HEK293 (cell line): Measurements from ENCODE around the gene NPAT.

Source experiments
- CTCF ChIA-PET: fragments of 350-600 bp; formaldehyde crosslinking; extraction: SDS; loops from one replicate; lab custom pipeline; 2021; ENCODE audit warnings: antibody characterized with exemption; lab: Yijun Ruan, JAX
- POLR2A ChIA-PET: fragments of 300-600 bp; formaldehyde crosslinking; extraction: SDS; loops from one replicate; lab custom pipeline; 2020; ENCODE audit warnings: antibody characterized with exemption, inconsistent platforms; lab: Yijun Ruan, JAX
- H3K27ac ChIP-seq: fragments of 200-500 bp; sonication (Bioruptor generic); 2 replicates; pipeline ENCODE4 v1.5.1; 2014; ENCODE audit warnings: low read depth, low read length, control low read depth, inconsistent platforms; ENCODE audit errors: extremely low read depth
- H3K36me3 ChIP-seq, 2 experiments: fragments of 200-500 bp in 1 of 2; sonication (Bioruptor generic) in 1 of 2; 1 replicate in 1 of 2; 2 replicates in 1 of 2; pipeline ENCODE4 v1.5.1; 2014 to 2017; ENCODE audit warnings: inconsistent platforms in 2 of 2, low read length in 2 of 2; ENCODE audit not compliant: control insufficient read depth in 2 of 2, insufficient read depth in 1 of 2
- H3K4me1 ChIP-seq: fragments of 200-500 bp; sonication (Bioruptor generic); 2 replicates; pipeline ENCODE4 v1.5.1; 2014; ENCODE audit warnings: mild to moderate bottlenecking, low read length, inconsistent platforms; ENCODE audit not compliant: control insufficient read depth, insufficient read depth
- H3K4me3 ChIP-seq: 2 replicates; pipeline ENCODE4 v1.5.1; 2011; ENCODE audit warnings: low read depth, mild to moderate bottlenecking, control low read depth, low read length, moderate library complexity
- H3K9me3 ChIP-seq: fragments of 200-500 bp; sonication (Bioruptor generic); 2 replicates; pipeline ENCODE4 v1.5.1; 2014; ENCODE audit warnings: low read depth, low read length, inconsistent platforms; ENCODE audit not compliant: control insufficient read depth, insufficient read depth
- FEZF1 ChIP-seq: fragments of 450-650 bp; formaldehyde crosslinking; IDR thresholded peaks from 2 replicates; pipeline ENCODE4 v1.5.1; 2016; ENCODE audit warnings: missing biosample characterization, missing genetic modification characterization
- KLF16 ChIP-seq: fragments of 450-650 bp; formaldehyde crosslinking; IDR thresholded peaks from 2 replicates; pipeline ENCODE4 v1.5.1; 2017; ENCODE audit warnings: missing biosample characterization, missing genetic modification characterization
- ZBTB44 ChIP-seq: fragments of 450-650 bp; IDR thresholded peaks from 2 replicates; pipeline ENCODE4 v1.5.1; 2018; ENCODE audit warnings: missing biosample characterization, mild to moderate bottlenecking, missing genetic modification characterization
- ZBTB6 ChIP-seq: fragments of 450-650 bp; formaldehyde crosslinking; IDR thresholded peaks from 2 replicates; pipeline ENCODE4 v1.5.1; 2017; ENCODE audit warnings: missing biosample characterization, missing genetic modification characterization
- ZNF175 ChIP-seq: fragments of 450-650 bp; formaldehyde crosslinking; IDR thresholded peaks from 2 replicates; pipeline ENCODE4 v1.5.1; 2016; ENCODE audit warnings: missing biosample characterization, missing genetic modification characterization
- ZNF214 ChIP-seq: fragments of 450-650 bp; formaldehyde crosslinking; IDR thresholded peaks from 2 replicates; pipeline ENCODE4 v1.5.1; 2017; ENCODE audit warnings: missing biosample characterization, mild to moderate bottlenecking, missing genetic modification characterization, borderline replicate concordance
- ZNF239 ChIP-seq: fragments of 450-650 bp; formaldehyde crosslinking; IDR thresholded peaks from 2 replicates; pipeline ENCODE4 v1.5.1; 2016; ENCODE audit warnings: missing biosample characterization, missing genetic modification characterization
- ZNF280D ChIP-seq: fragments of 450-650 bp; formaldehyde crosslinking; IDR thresholded peaks from 2 replicates; pipeline ENCODE4 v1.5.1; 2016; ENCODE audit warnings: missing biosample characterization, missing genetic modification characterization
- ZNF292 ChIP-seq: fragments of 450-650 bp; formaldehyde crosslinking; IDR thresholded peaks from 2 replicates; pipeline ENCODE4 v1.5.1; 2016; ENCODE audit warnings: low read depth, missing biosample characterization, missing genetic modification characterization, borderline replicate concordance
- ZNF311 ChIP-seq: fragments of 450-650 bp; formaldehyde crosslinking; IDR thresholded peaks from 2 replicates; pipeline ENCODE4 v1.5.1; 2017; ENCODE audit warnings: missing biosample characterization, missing genetic modification characterization, borderline replicate concordance
- ZNF362 ChIP-seq: fragments of 450-650 bp; formaldehyde crosslinking; IDR thresholded peaks from 2 replicates; pipeline ENCODE4 v1.5.1; 2016; ENCODE audit warnings: missing biosample characterization, missing genetic modification characterization
- ZNF394 ChIP-seq: fragments of 450-650 bp; formaldehyde crosslinking; IDR thresholded peaks from 2 replicates; pipeline ENCODE4 v1.5.1; 2016; ENCODE audit warnings: missing biosample characterization, missing genetic modification characterization, mild to moderate bottlenecking, moderate library complexity, borderline replicate concordance
- ZNF404 ChIP-seq: fragments of 450-650 bp; formaldehyde crosslinking; IDR thresholded peaks from 2 replicates; pipeline ENCODE4 v1.5.1; 2017; ENCODE audit warnings: missing biosample characterization, missing genetic modification characterization
- ZNF677 ChIP-seq: fragments of 450-650 bp; IDR thresholded peaks from 2 replicates; pipeline ENCODE4 v1.5.0; 2018; ENCODE audit warnings: missing biosample characterization, mild to moderate bottlenecking, missing genetic modification characterization, moderate library complexity
- ZNF776 ChIP-seq: fragments of 450-650 bp; formaldehyde crosslinking; IDR thresholded peaks from 2 replicates; pipeline ENCODE4 v1.5.0; 2017; ENCODE audit warnings: missing biosample characterization, missing genetic modification characterization, borderline replicate concordance
- TF ChIP-seq, protein P1 (sequence below): fragments of 450-650 bp; formaldehyde crosslinking; IDR thresholded peaks from 2 replicates; pipeline ENCODE4 v1.5.1; 2017; ENCODE audit warnings: missing biosample characterization, missing genetic modification characterization
- TF ChIP-seq, protein P2 (sequence below): fragments of 450-650 bp; formaldehyde crosslinking; optimal IDR thresholded peaks from 2 replicates; pipeline ENCODE3; 2016; ENCODE audit warnings: missing biosample characterization, mild to moderate bottlenecking, missing genetic modification characterization
- TF ChIP-seq, protein P3 (sequence below): sonication (generic); formaldehyde crosslinking; IDR thresholded peaks from 2 replicates; pipeline ENCODE4 v1.8.1; 2022; ENCODE audit warnings: mild to moderate bottlenecking, moderate library complexity, missing genetic modification reagents

NPAT gene

DNA sequence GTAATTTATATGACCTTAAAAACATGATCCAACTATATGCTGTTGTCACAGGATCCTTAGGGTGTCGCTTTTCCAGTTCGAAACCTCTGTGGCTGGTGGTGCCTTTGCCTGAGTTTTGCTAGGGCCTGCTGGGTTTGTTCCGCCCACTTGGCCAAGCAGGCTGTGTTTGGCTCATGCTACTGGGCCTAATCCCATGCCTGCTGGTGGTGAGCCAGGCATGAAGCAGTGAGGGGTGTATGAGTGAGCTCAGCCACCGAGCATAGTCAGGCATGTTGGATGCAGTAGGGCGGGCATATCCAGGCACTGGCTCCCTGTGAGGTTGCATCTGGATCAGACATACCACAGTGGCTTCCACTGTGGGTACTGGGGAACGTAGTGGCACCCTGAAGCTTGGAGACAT, 16.3 kb downstream of the NPAT start:
- POLR2A ChIA-PET: interaction anchor here (0.8 kb wide), 1 partner anchor 16 kb away, joined by 3 read pairs; the partner anchor contains the start of genes ATM and NPAT
- no peak overlapping the region for H3K27ac ChIP-seq
- peaks cover 5 to 74% of the 10 kb centered on the region in 2 experiments; a peak in 2 of 3 replicates for H3K36me3 ChIP-seq
- H3K4me1 ChIP-seq: no peaks in the 10 kb centered on the region
- H3K9me3 ChIP-seq: no peaks in the 10 kb centered on the region
- TF ChIP-seq FEZF1 (tag by site-specific recombination): no peak
- no peak for TF ChIP-seq ZNF776 (tag by site-specific recombination)
- TF ChIP-seq ZNF404 (tag by site-specific recombination): no peak
- no peak for TF ChIP-seq ZNF362
- TF ChIP-seq ZNF394 (tag by site-specific recombination): no peak
- TF ChIP-seq ZNF677 (tag by site-specific recombination): no peak
- TF ChIP-seq, protein P1, sequence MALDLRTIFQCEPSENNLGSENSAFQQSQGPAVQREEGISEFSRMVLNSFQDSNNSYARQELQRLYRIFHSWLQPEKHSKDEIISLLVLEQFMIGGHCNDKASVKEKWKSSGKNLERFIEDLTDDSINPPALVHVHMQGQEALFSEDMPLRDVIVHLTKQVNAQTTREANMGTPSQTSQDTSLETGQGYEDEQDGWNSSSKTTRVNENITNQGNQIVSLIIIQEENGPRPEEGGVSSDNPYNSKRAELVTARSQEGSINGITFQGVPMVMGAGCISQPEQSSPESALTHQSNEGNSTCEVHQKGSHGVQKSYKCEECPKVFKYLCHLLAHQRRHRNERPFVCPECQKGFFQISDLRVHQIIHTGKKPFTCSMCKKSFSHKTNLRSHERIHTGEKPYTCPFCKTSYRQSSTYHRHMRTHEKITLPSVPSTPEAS (tag by site-specific recombination): no peak
- TF ChIP-seq, protein P2, sequence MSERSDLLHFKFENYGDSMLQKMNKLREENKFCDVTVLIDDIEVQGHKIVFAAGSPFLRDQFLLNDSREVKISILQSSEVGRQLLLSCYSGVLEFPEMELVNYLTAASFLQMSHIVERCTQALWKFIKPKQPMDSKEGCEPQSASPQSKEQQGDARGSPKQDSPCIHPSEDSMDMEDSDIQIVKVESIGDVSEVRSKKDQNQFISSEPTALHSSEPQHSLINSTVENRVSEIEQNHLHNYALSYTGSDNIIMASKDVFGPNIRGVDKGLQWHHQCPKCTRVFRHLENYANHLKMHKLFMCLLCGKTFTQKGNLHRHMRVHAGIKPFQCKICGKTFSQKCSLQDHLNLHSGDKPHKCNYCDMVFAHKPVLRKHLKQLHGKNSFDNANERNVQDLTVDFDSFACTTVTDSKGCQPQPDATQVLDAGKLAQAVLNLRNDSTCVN (tag by site-specific recombination): no peak
- TF ChIP-seq ZNF311 (tag by site-specific recombination): no peak
- no peak for TF ChIP-seq ZNF239 (tag by site-specific recombination)
- TF ChIP-seq, protein P3, sequence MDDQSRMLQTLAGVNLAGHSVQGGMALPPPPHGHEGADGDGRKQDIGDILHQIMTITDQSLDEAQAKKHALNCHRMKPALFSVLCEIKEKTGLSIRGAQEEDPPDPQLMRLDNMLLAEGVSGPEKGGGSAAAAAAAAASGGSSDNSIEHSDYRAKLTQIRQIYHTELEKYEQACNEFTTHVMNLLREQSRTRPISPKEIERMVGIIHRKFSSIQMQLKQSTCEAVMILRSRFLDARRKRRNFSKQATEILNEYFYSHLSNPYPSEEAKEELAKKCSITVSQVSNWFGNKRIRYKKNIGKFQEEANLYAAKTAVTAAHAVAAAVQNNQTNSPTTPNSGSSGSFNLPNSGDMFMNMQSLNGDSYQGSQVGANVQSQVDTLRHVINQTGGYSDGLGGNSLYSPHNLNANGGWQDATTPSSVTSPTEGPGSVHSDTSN (CRISPR knock-in tag): no peak
- no peak for TF ChIP-seq ZBTB44 (tag by site-specific recombination)
- TF ChIP-seq ZBTB6 (tag by site-specific recombination): no peak
- no peak for TF ChIP-seq ZNF280D (tag by site-specific recombination)
- TF ChIP-seq ZNF292: no peak
- no peak for TF ChIP-seq ZNF214 (tag by site-specific recombination)
- TF ChIP-seq KLF16: no peak
- TF ChIP-seq ZNF175 (tag by site-specific recombination): no peak
- CTCF ChIA-PET: no interaction called here
- no peak overlapping the region for H3K4me3 ChIP-seq
